Caco-2 (cell line): ENCODE results near the gene PPP1R12C. TPM values are rescaled to one million over a fixed set of nuclear protein-coding genes. Genes with fewer than 3 reads are reported as not detected.

ENCODE experiments used
- BruUV-seq: library from RNA; stranded (reverse); fragments of 400-500 nt; replicated peaks from 2 replicates; lab custom pipeline; 2021; lab: Mats Ljungman, UMichigan
- CTCF ChIA-PET: fragments of 300-600 bp; sonication (Branson Sonifier 250); formaldehyde crosslinking; loops from one replicate; lab custom pipeline; 2022; ENCODE audit warnings: antibody characterized with exemption; lab: Charles Lee
- POLR2A ChIA-PET: fragments of 300-600 bp; sonication (Branson Sonifier 250); formaldehyde crosslinking; loops from one replicate; lab custom pipeline; 2022; ENCODE audit warnings: antibody characterized with exemption; lab: Charles Lee
- DNase-seq, 2 experiments: peaks; one replicate each; pipeline versions ENCODE4 v3.0.0 to v3.0.0-alpha.2; 2020 to 2022
- H3K27me3 ChIP-seq: replicated peaks from 2 replicates; pipeline ENCODE4 v1.6.0; 2011; ENCODE audit warnings: low read length; ENCODE audit not compliant: control insufficient read depth, insufficient read depth
- H3K36me3 ChIP-seq: 2 replicates; pipeline ENCODE4 v1.5.1; 2011; ENCODE audit warnings: low read length; ENCODE audit not compliant: control insufficient read depth, insufficient read depth
- H3K4me1 ChIP-seq: fragments of 250-450 bp; sonication (Bioruptor Pico); 2 replicates; pipeline ENCODE4 v1.5.1; 2020; ENCODE audit warnings: mild to moderate bottlenecking
- H3K4me3 ChIP-seq: 2 replicates; pipeline ENCODE4 v1.5.1; 2011; ENCODE audit warnings: low read depth, mild to moderate bottlenecking, control low read depth, low read length
- H3K9me3 ChIP-seq: fragments of 250-450 bp; sonication (Bioruptor Pico); 2 replicates; pipeline ENCODE4 v1.5.1; 2020; ENCODE audit warnings: mild to moderate bottlenecking, moderate library complexity
- H3K27ac Mint-ChIP-seq: one replicate; pipeline ENCODE4 v1.8.0; 2022; ENCODE audit warnings: mixed read lengths; ENCODE audit not compliant: unreplicated experiment
- H3K27me3 Mint-ChIP-seq: one replicate; pipeline ENCODE4 v1.8.0; 2022; ENCODE audit warnings: mixed read lengths; ENCODE audit not compliant: insufficient read depth, unreplicated experiment
- H3K36me3 Mint-ChIP-seq: one replicate; pipeline ENCODE4 v1.8.0; 2022; ENCODE audit warnings: mild to moderate bottlenecking, mixed read lengths; ENCODE audit not compliant: insufficient read depth, unreplicated experiment
- H3K4me1 Mint-ChIP-seq: one replicate; pipeline ENCODE4 v1.8.0; 2022; ENCODE audit warnings: low read depth, mixed read lengths; ENCODE audit not compliant: unreplicated experiment
- H3K4me3 Mint-ChIP-seq: one replicate; pipeline ENCODE4 v1.8.0; 2022; ENCODE audit warnings: mild to moderate bottlenecking, moderate library complexity, mixed read lengths; ENCODE audit not compliant: unreplicated experiment
- H3K9me3 Mint-ChIP-seq: one replicate; pipeline ENCODE4 v1.8.0; 2022; ENCODE audit warnings: mixed read lengths; ENCODE audit not compliant: unreplicated experiment
- intact Hi-C: fragments of 100-400 bp; cut with micrococcal nuclease; formaldehyde crosslinking; loops from one replicate; pipeline ENCODE4 v1.10.0; 2022; ENCODE audit not compliant: unreplicated experiment
- total RNA-seq: library from RNA; stranded (reverse); gene quantifications from 2 replicates; pipeline ENCODE4 v1.2.3, GENCODE V29; 2022
- TF ChIP-seq, protein P1 (sequence below), 2 experiments: fragments of 200-600 bp in 1 of 2; IDR thresholded peaks; 1 replicate in 1 of 2; 2 replicates in 1 of 2; pipeline versions ENCODE4 v1.5.1 to v1.8.0; 2011 to 2022; ENCODE audit warnings: antibody characterized with exemption in 1 of 2, control low read depth in 1 of 2, inconsistent platforms in 1 of 2, low read depth in 1 of 2, low read length in 1 of 2, mild to moderate bottlenecking in 1 of 2, moderate library complexity in 1 of 2; ENCODE audit not compliant: insufficient read depth in 1 of 2, severe bottlenecking in 1 of 2, unreplicated experiment in 1 of 2

Gene PPP1R12C
- total RNA-seq, 1 experiment from 2014 or later: 104 TPM

DNA sequence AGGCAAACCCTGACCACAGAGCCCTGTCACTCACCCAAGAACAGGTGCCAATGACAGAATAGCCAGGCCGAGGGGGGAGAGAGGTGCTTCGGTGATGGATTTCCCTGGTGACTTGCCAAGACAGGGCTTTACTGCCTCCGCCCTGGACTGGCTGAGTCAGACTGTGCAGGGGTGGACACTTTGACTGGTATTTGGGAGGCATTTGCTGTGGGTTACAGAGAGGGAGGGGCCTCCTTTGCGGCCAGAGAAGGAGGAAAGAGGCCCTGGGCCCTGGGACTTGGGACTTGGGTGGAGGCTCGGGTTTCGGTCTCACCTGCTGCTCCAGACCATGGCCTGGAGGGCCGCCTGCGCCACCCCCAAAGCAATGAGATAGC, 46.3 kb downstream of the PPP1R12C start:
- H3K4me1 Mint-ChIP-seq: peaks cover 25% of the 10 kb centered on the region
- H3K4me3 Mint-ChIP-seq: no peak overlapping the region
- POLR2A ChIA-PET: no interaction called here
- CTCF ChIA-PET: no interaction called here
- no peak overlapping the region for H3K4me3 ChIP-seq
- peak overlapping the region; percentile 17 for H3K27ac Mint-ChIP-seq
- H3K27me3 ChIP-seq: no peaks in the 10 kb centered on the region
- H3K27me3 Mint-ChIP-seq: no peaks in the 10 kb centered on the region
- peaks cover 20% of the 10 kb centered on the region for H3K36me3 Mint-ChIP-seq
- no TSS peak for BruUV-seq
- intact Hi-C loops: no loop called here
- H3K36me3 ChIP-seq: no peaks in the 10 kb centered on the region
- no peaks in the 10 kb centered on the region for H3K9me3 Mint-ChIP-seq
- H3K4me1 ChIP-seq: peaks cover 29% of the 10 kb centered on the region
- H3K9me3 ChIP-seq: no peaks in the 10 kb centered on the region
- DNase-seq: peak in 1 of 2 experiments; percentile 60
- TF ChIP-seq, protein P1, sequence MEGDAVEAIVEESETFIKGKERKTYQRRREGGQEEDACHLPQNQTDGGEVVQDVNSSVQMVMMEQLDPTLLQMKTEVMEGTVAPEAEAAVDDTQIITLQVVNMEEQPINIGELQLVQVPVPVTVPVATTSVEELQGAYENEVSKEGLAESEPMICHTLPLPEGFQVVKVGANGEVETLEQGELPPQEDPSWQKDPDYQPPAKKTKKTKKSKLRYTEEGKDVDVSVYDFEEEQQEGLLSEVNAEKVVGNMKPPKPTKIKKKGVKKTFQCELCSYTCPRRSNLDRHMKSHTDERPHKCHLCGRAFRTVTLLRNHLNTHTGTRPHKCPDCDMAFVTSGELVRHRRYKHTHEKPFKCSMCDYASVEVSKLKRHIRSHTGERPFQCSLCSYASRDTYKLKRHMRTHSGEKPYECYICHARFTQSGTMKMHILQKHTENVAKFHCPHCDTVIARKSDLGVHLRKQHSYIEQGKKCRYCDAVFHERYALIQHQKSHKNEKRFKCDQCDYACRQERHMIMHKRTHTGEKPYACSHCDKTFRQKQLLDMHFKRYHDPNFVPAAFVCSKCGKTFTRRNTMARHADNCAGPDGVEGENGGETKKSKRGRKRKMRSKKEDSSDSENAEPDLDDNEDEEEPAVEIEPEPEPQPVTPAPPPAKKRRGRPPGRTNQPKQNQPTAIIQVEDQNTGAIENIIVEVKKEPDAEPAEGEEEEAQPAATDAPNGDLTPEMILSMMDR (IDR thresholded peaks at IDR 0.05; ENCODE audit: insufficient read depth in 1 of 2, low read depth in 1 of 2, low read length in 1 of 2, severe bottlenecking in 1 of 2, unreplicated experiment in 1 of 2): no peak

DNA sequence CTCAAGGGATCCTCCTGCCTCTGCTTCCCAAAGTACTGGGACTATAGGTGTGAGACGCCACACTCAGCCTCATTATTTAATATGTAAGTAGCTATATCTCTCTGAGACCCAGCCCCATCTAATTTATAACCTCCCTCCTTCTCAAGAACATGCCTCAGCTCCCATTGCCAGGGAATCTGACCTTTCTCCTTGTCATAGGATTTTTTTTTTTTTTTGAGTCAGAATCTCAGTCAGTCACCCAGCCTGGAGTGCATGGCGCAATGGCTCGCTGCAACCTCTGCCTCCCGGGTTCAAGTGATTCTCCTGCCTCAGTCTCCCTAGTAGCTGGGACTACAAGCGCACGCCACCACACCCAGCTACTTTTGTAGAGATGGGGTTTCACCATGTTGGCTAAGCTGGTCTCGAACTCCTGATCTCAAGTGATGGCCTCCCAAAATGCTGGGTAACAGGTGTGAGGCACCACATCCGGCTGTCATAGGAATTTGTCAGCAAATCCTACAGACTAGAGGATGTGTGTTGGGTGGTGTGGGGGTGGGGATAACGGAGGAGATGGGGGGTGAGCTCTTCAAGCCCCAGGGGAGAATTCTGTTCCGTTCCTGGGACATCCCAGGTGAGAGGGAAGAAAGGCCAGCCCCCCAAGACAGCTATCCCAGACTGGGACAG, 46.8 kb downstream of the PPP1R12C start:
- no peak for DNase-seq
- Mint-ChIP-seq H3K27me3 (no peaks in the 10 kb centered on the region), H3K4me1 (peaks cover 23% of the 10 kb centered on the region), H3K27ac (no peak overlapping the region), H3K4me3 (no peak overlapping the region), H3K9me3 (no peaks in the 10 kb centered on the region), H3K36me3 (peaks cover 15% of the 10 kb centered on the region)
- TF ChIP-seq, protein P1 (IDR thresholded peaks at IDR 0.05; ENCODE audit: insufficient read depth in 1 of 2, low read depth in 1 of 2, low read length in 1 of 2, severe bottlenecking in 1 of 2, unreplicated experiment in 1 of 2): no peak
- peaks cover 27% of the 10 kb centered on the region for H3K4me1 ChIP-seq
- H3K27me3 ChIP-seq: no peaks in the 10 kb centered on the region
- intact Hi-C loops: no loop called here
- CTCF ChIA-PET: no interaction called here
- BruUV-seq: no TSS peak
- POLR2A ChIA-PET: no interaction called here
- no peak overlapping the region for H3K4me3 ChIP-seq
- H3K36me3 ChIP-seq: no peaks in the 10 kb centered on the region
- H3K9me3 ChIP-seq: no peaks in the 10 kb centered on the region

DNA sequence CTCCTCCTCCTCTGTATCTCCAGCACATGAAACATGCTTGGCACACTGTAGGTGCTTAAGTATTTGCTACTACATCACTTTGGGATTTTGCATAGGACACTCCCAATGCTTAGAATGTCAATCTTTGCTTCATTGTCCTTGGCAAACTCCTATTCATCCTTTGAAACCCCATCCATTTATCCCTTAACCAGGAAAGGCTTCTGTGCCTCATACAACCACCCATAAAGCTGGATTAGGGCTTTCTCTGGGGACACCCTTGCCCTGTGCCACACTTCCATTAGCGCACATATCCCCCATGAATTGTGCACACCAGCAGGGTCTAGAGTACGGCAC, 47.6 kb downstream of the PPP1R12C start:
- H3K4me3 ChIP-seq: peak overlapping the region; percentile 38
- Mint-ChIP-seq H3K9me3 (no peaks in the 10 kb centered on the region), H3K4me1 (peaks cover 19% of the 10 kb centered on the region), H3K36me3 (peaks cover 11% of the 10 kb centered on the region), H3K27ac (peak overlapping the region; percentile 94), H3K4me3 (peak overlapping the region; percentile 88), H3K27me3 (no peaks in the 10 kb centered on the region)
- peaks cover 20% of the 10 kb centered on the region for H3K4me1 ChIP-seq
- TF ChIP-seq, protein P1 (IDR thresholded peaks at IDR 0.05; ENCODE audit: insufficient read depth in 1 of 2, low read depth in 1 of 2, low read length in 1 of 2, severe bottlenecking in 1 of 2, unreplicated experiment in 1 of 2): no peak
- no peaks in the 10 kb centered on the region for H3K27me3 ChIP-seq
- ChIA-PET POLR2A (interaction anchor here (0.6 kb wide), 1 partner anchor 96 kb away, joined by 6 read pairs; no protein-coding TSS in a partner anchor), CTCF (no interaction called here)
- no peak for DNase-seq
- H3K9me3 ChIP-seq: no peaks in the 10 kb centered on the region
- intact Hi-C loops: no loop called here
- H3K36me3 ChIP-seq: no peaks in the 10 kb centered on the region
- BruUV-seq: TSS peak; percentile 76
